Activated CD8-positive, alpha-beta memory T cell treated with anti-CD3 and anti-CD28 coated beads for 36 hours (primary cell): Measurements from ENCODE around the gene CRB3. TPM values are rescaled to one million over a fixed set of nuclear protein-coding genes. Genes with fewer than 3 reads are reported as not detected.
"Not testable (repeated sequence)": the region's sequence is repeated elsewhere in the genome, so short reads cannot be mapped to it uniquely, and the experiment has no call there.

Experiments
- CTCF ChIA-PET: fragments of 350-600 bp; sonication (Branson Sonifier 250); formaldehyde crosslinking; loops from one replicate; lab custom pipeline; 2021; ENCODE audit warnings: antibody characterized with exemption; lab: Charles Lee
- POLR2A ChIA-PET: fragments of 350-600 bp; sonication (Branson Sonifier 250); formaldehyde crosslinking; loops from one replicate; lab custom pipeline; 2021; ENCODE audit warnings: antibody characterized with exemption; lab: Charles Lee
- total RNA-seq, 2 experiments: library from RNA; stranded (reverse); gene quantifications; one replicate each; pipeline ENCODE4 v1.2.3, GENCODE V29; 2021

Gene CRB3
- total RNA-seq, 2 experiments from 2014 or later, result 0.38 to 0.75 TPM

GRCh38 chr19:6428692-6429418, 35.2 kb upstream of the CRB3 start:
- POLR2A ChIA-PET, result not testable (repeated sequence)
- CTCF ChIA-PET, result interaction anchor here (0.7 kb wide), 1 partner anchor 14 kb away, joined by 3 read pairs; no protein-coding TSS in a partner anchor

GRCh38 chr19:6429419-6430221, 34.5 kb upstream of the CRB3 start:
- POLR2A ChIA-PET, result no interaction called here

GRCh38 chr19:6431891-6432290, 32.2 kb upstream of the CRB3 start:
- ChIA-PET POLR2A (no interaction called here), CTCF (interaction anchor here (0.6 to 1.4 kb wide), 2 partner anchors 18 to 106 kb away, joined by 3 read pairs; no protein-coding TSS in a partner anchor)

More at GRCh38 chr19:6429419-6430221, 34.5 kb upstream of the CRB3 start:
- CTCF ChIA-PET, result interaction anchor here (0.6 kb wide), 1 partner anchor 1252 kb away, joined by 3 read pairs; no protein-coding TSS in a partner anchor

- ChIA-PET POLR2A (no interaction called here), CTCF (no interaction called here)
These were observed 30.9 kb upstream of the CRB3 start for GRCh38 chr19:6433165-6433564.

GRCh38 chr19:6433663-6434062, 30.4 kb upstream of the CRB3 start, which contains the start of gene SLC25A41:
Gene SLC25A41 (minus strand): TSS chr19:6433763. CDS start chr19:6433693, 70 bp downstream.
- ChIA-PET POLR2A (no interaction called here), CTCF (no interaction called here)

GRCh38 chr19:6439743-6440142, 24.3 kb upstream of the CRB3 start:
- POLR2A ChIA-PET, result no interaction called here
- CTCF ChIA-PET, result no interaction called here

GRCh38 chr19:6440905-6441304, 23.2 kb upstream of the CRB3 start:
- CTCF ChIA-PET, result no interaction called here
- POLR2A ChIA-PET, result no interaction called here

- POLR2A ChIA-PET, result no interaction called here
- CTCF ChIA-PET, result no interaction called here
These were observed 21.9 kb upstream of the CRB3 start for GRCh38 chr19:6442087-6442688.

- CTCF ChIA-PET, result no interaction called here
- POLR2A ChIA-PET, result interaction anchor here (0.7 kb wide), 1 partner anchor 16 kb away, joined by 3 read pairs; the partner anchor contains the start of gene SLC25A23
These were observed 20.1 kb upstream of the CRB3 start for GRCh38 chr19:6443986-6444385.

- ChIA-PET POLR2A (no interaction called here), CTCF (no interaction called here)
These were observed 17.6 kb upstream of the CRB3 start for GRCh38 chr19:6446452-6446851.

- CTCF ChIA-PET, result no interaction called here
These were observed 16.0 kb upstream of the CRB3 start for GRCh38 chr19:6448045-6448444.

GRCh38 chr19:6450166-6450565, 13.9 kb upstream of the CRB3 start:
- POLR2A ChIA-PET, result no interaction called here
- CTCF ChIA-PET, result interaction anchor here (0.6 to 1.1 kb wide), 2 partner anchors 19 to 253 kb away, joined by 3 read pairs; no protein-coding TSS in a partner anchor

More at GRCh38 chr19:6448045-6448444, 16.0 kb upstream of the CRB3 start:
- POLR2A ChIA-PET, result no interaction called here

- ChIA-PET CTCF (no interaction called here), POLR2A (no interaction called here)
These were observed 12.4 kb upstream of the CRB3 start for GRCh38 chr19:6451583-6452222.

- CTCF ChIA-PET, result no interaction called here
- POLR2A ChIA-PET, result no interaction called here
These were observed 11.9 kb upstream of the CRB3 start for GRCh38 chr19:6452223-6452614.

GRCh38 chr19:6452899-6453298, 11.2 kb upstream of the CRB3 start:
- CTCF ChIA-PET, result interaction anchor here (0.6 kb wide), 1 partner anchor 150 kb away, joined by 6 read pairs; no protein-coding TSS in a partner anchor
- POLR2A ChIA-PET, result interaction anchor here (0.6 kb wide), 1 partner anchor 92 kb away, joined by 4 read pairs; no protein-coding TSS in a partner anchor

GRCh38 chr19:6453951-6454565, 10.0 kb upstream of the CRB3 start:
- POLR2A ChIA-PET, result interaction anchor here (0.5 kb wide), 1 partner anchor 318 kb away, joined by 3 read pairs; the partner anchor contains the start of gene VAV1
- CTCF ChIA-PET, result no interaction called here

- ChIA-PET POLR2A (interaction anchor here (0.6 to 0.8 kb wide), 2 partner anchors 26 to 64 kb away, joined by 4 read pairs; partner anchors contain the start of gene DENND1C), CTCF (interaction anchor here (1.3 kb wide), 1 partner anchor 237 kb away, joined by 3 read pairs; no protein-coding TSS in a partner anchor)
These were observed 8.1 kb upstream of the CRB3 start for GRCh38 chr19:6455924-6456323.

- POLR2A ChIA-PET, result no interaction called here
These were observed 5.9 kb upstream of the CRB3 start for GRCh38 chr19:6457958-6458694.

More at GRCh38 chr19:6457958-6458694, 5.9 kb upstream of the CRB3 start:
- CTCF ChIA-PET, result interaction anchor here (1.9 kb wide), 1 partner anchor 405 kb away, joined by 4 read pairs; no protein-coding TSS in a partner anchor
